Measurements from ENCODE around the gene NR2F1-AS1. TPM values are rescaled to one million over a fixed set of nuclear protein-coding genes. Genes with fewer than 3 reads are reported as not detected.

NR2F1-AS1 gene
- total and polyA plus RNA-seq, 2 of the 4 experiments (the other 2 are of a cell fraction): 12.5 to 12.8 TPM

DNA sequence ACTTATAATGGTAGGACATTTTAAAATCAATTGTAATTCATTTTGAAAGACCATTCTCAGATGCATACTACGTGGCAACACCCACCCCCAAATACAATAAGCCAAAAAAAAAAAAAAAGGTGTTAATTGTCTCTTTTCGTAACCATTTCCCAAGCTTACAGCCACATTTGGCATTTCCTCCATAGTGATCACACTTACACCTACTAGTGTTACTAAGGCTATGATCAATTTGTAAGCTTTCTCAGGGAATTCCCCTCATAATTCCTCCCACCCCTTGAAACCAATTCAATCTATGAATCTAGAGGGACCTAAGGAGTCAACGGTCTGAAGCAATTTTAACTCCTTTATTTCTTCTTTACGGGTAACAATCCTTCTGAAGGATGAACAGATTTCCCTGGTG is 42.1 kb upstream of the NR2F1-AS1 start:
- Histone ChIP-seq H2BK5ac (ENCODE audit: low read depth, low read length, poor library complexity, severe bottlenecking) (no peak overlapping the region), H2AFZ (replicated peaks; ENCODE audit: low read length, poor library complexity) (no peak overlapping the region), H4K20me1 (ENCODE audit: insufficient read depth, low read length) (no peaks in the 10 kb centered on the region), H3K23ac (ENCODE audit: low read depth, low read length) (no peak overlapping the region), H3K36me3 (ENCODE audit: control insufficient read depth, insufficient read depth, low read length) (no peaks in the 10 kb centered on the region), H2BK120ac (ENCODE audit: low read depth, low read length) (no peak overlapping the region), H3K9me1 (ENCODE audit: insufficient read depth, low read length) (no peaks in the 10 kb centered on the region), H3K4me1 (ENCODE audit: control insufficient read depth, insufficient read depth, low read length) (no peaks in the 10 kb centered on the region), H3K4me3 (ENCODE audit: insufficient read depth, low read depth, low read length) (no peak overlapping the region), H3K18ac (ENCODE audit: low read depth, low read length) (no peak overlapping the region), H3K79me1 (ENCODE audit: low read depth in 1 of 2, low read length in 2 of 2) (no peaks in the 10 kb centered on the region), H3K56ac (ENCODE audit: extremely low read depth, insufficient read depth, low read length) (no peak overlapping the region), H3K14ac (replicated peaks; ENCODE audit: low read depth, low read length) (no peak overlapping the region), H2AK9ac (replicated peaks; ENCODE audit: low read depth, low read length, poor library complexity) (no peak overlapping the region), H2BK20ac (ENCODE audit: low read depth, low read length) (no peak overlapping the region), H3K9me3 (ENCODE audit: control insufficient read depth, insufficient read depth, low read length) (no peaks in the 10 kb centered on the region), H3K4ac (ENCODE audit: low read depth, low read length) (no peak overlapping the region), H3K4me2 (ENCODE audit: low read depth, low read length) (no peak overlapping the region), H4K91ac (ENCODE audit: insufficient read depth, low read depth, low read length) (no peak overlapping the region), H4K8ac (ENCODE audit: low read depth in 2 of 2, low read length in 2 of 2) (no peak overlapping the region), H2BK15ac (ENCODE audit: low read depth, low read length) (no peak overlapping the region), H3K27ac (ENCODE audit: insufficient read depth, low read length) (no peak overlapping the region), H3K9ac (ENCODE audit: low read depth, low read length) (no peak overlapping the region), H2AK5ac (ENCODE audit: low read depth, low read length) (no peak overlapping the region), H3K27me3 (ENCODE audit: control insufficient read depth, insufficient read depth, low read length) (no peaks in the 10 kb centered on the region), H4K5ac (ENCODE audit: low read depth, low read length) (no peak overlapping the region)
- DNase-seq (no peak), ATAC-seq (ENCODE audit: low read depth) (no peak)
- no TSS peak for BruUV-seq (replicated peaks)
- TF ChIP-seq RFX5 (IDR thresholded peaks at IDR 0.05; ENCODE audit: low read depth, low read length) (no peak), NFE2L2 (IDR thresholded peaks at IDR 0.05; ENCODE audit: low read depth, low read length) (no peak), MXI1 (IDR thresholded peaks at IDR 0.05; ENCODE audit: borderline replicate concordance, low read depth, low read length) (no peak), CEBPB (IDR thresholded peaks at IDR 0.05; ENCODE audit: low read depth, low read length) (no peak), BHLHE40 (IDR thresholded peaks at IDR 0.05; ENCODE audit: low read depth, low read length) (no peak)
- TF ChIP-seq, protein P1, sequence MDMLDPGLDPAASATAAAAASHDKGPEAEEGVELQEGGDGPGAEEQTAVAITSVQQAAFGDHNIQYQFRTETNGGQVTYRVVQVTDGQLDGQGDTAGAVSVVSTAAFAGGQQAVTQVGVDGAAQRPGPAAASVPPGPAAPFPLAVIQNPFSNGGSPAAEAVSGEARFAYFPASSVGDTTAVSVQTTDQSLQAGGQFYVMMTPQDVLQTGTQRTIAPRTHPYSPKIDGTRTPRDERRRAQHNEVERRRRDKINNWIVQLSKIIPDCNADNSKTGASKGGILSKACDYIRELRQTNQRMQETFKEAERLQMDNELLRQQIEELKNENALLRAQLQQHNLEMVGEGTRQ (IDR thresholded peaks at IDR 0.05; ENCODE audit: low read depth, low read length): no peak
- dilution Hi-C loops (cut with HindIII; ENCODE audit: low sequenced_read_pairs, unreplicated experiment): no loop called here
- CTCF ChIA-PET: no interaction called here
- POLR2A ChIA-PET (ENCODE audit: unreplicated experiment): no interaction called here
- WGBS, 2 experiments (ENCODE audit: extremely low coverage in 2 of 2, insufficient read length in 1 of 2): no CpG with 5 or more reads among the region's 4 CpGs
- intact Hi-C loops (cut with micrococcal nuclease): loop anchor here (5.0 kb wide), 2 partner anchors 54 to 99 kb away; no protein-coding TSS in a partner anchor
- in situ Hi-C loops (cut with MboI; ENCODE audit: low sequenced_read_pairs): no loop called here

Measured in IMR-90 (cell line).